ENCODE results near the gene MT1A. TPM values are rescaled to one million over a fixed set of nuclear protein-coding genes. Genes with fewer than 3 reads are reported as not detected.
"Not testable (repeated sequence)": the region's sequence is repeated elsewhere in the genome, so short reads cannot be mapped to it uniquely, and the experiment has no call there.

Gene MT1A
- total RNA-seq, 2 experiments from 2014 or later, result not detected

- ChIA-PET CTCF (interaction anchor here (0.9 kb wide), 1 partner anchor 22 kb away, joined by 3 read pairs; no protein-coding TSS in a partner anchor), POLR2A (no interaction called here)
- H3K4me3 Mint-ChIP-seq, result no peak overlapping the region
- no peak overlapping the region for H3K27ac Mint-ChIP-seq
- H3K4me1 Mint-ChIP-seq, result peaks cover 6% of the 10 kb centered on the region
- H3K36me3 Mint-ChIP-seq (ENCODE audit: low read depth), result no peaks in the 10 kb centered on the region
- no peaks in the 10 kb centered on the region for H3K9me3 Mint-ChIP-seq
- peaks cover 39% of the 10 kb centered on the region for H3K27me3 Mint-ChIP-seq
- no peak for DNase-seq
Observed at GRCh38 chr16:56652600-56652999, 14.1 kb downstream of the MT1A start.

DNA sequence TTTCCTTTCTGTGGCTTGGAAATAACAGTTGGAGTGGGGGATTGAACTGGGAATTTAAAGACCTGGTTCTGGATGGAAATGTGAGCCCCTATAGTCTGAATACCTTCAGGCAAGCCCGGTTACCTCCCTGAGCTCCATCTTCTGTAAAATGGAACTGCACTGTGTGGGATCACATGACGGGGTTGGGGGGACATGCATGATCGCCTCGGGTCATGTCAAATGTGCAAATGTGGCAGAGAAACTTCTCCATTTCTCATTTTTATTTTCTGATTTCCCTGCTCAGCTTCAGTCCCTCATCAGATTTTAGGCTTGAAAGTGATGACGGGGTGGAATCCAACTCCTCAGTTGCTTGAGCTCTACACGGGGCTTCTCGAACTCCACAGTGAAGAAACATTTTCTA lies 14.8 kb downstream of the MT1A start:
- Mint-ChIP-seq H3K9me3 (no peaks in the 10 kb centered on the region), H3K27me3 (peaks cover 35% of the 10 kb centered on the region), H3K4me1 (peaks cover 10% of the 10 kb centered on the region), H3K4me3 (no peak overlapping the region), H3K27ac (no peak overlapping the region), H3K36me3 (ENCODE audit: low read depth) (no peaks in the 10 kb centered on the region)
- no peak for DNase-seq
- CTCF ChIA-PET, result interaction anchor here (0.9 to 1.7 kb wide), 3 partner anchors 10 to 23 kb away, joined by 3 to 5 read pairs (median 3); no protein-coding TSS in a partner anchor
- POLR2A ChIA-PET, result no interaction called here

DNA sequence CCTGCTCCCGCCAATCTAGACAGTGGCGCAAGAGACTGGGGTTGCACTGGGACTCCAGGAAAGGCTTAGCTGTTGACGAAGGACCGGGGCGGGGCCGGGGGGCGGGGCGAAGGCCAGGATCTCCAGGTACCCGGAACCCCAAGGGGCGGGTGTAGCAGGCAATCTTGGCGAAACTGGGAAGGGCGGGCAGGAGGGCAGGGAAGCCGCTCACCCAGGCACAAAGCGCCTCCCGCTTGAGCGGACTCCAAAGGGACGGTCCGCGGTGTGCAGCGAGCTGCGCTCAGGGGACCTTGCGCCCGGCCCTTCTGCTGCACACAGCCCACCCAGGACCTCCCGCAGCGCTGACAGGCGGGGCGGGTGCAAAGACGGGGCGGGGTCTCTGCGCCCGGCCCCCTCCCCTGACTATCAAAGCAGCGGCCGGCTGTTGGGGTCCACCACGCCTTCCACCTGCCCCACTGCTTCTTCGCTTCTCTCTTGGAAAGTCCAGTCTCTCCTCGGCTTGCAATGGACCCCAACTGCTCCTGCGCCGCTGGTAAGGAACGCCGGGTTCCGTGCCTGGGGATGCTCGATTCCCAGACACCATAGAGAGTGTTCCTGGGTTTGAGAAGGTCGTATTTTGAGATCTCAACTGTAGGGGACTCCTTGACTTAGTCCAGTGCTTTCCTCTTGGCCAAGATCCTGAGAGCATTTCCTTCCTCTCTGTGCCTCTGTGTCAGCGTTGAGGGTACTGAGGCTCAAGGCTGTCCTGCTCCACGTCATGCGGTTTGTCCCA lies 19.3 kb downstream of the MT1A start, which contains the start of gene MT1F:
MT1F (plus strand) TSS at position 405 of the 772 bp plus-strand sequence; CDS start at position 505, 100 bp downstream.
- ChIA-PET POLR2A (no interaction called here), CTCF (no interaction called here)
- Mint-ChIP-seq H3K4me3 (peak within 1 kb of the TSS; percentile 92), H3K27ac (peak within 1 kb of the TSS; percentile 87), H3K36me3 (ENCODE audit: low read depth) (no peaks in the 10 kb centered on the region), H3K4me1 (peaks cover 30% of the 10 kb centered on the region), H3K9me3 (no peaks in the 10 kb centered on the region), H3K27me3 (peaks cover 10% of the 10 kb centered on the region)
- DNase-seq, result peak; percentile 74

DNA sequence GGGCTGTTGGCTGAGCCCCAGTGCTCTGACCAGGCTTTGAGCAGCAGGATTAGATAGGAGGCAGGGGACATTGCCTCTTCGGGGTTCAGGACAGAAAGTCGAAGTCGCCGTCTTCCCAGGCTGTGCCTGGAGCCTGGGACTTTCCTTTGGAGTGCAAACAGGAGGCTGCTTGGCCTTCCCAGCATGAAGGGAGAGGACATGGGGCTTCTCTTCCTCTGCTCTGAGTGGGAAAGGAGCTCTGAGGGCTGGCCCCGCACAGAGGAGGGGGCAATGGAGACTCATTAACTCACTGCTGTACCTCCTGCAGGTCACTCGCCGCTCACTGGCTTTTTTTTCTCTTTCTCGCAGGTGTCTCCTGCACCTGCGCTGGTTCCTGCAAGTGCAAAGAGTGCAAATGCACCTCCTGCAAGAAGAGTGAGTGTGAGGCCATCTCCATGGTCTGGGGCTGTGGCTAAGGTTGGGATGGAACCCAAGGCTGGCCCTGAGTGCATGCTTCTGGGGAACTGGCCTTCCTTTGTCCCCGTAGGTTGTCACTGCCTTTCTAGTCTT lies 19.9 kb downstream of the MT1A start:
- Mint-ChIP-seq H3K27ac (peak overlapping the region; percentile 87), H3K27me3 (peaks cover 6% of the 10 kb centered on the region), H3K4me1 (peaks cover 34% of the 10 kb centered on the region), H3K36me3 (ENCODE audit: low read depth) (no peaks in the 10 kb centered on the region), H3K9me3 (no peaks in the 10 kb centered on the region), H3K4me3 (peak overlapping the region; percentile 92)
- CTCF ChIA-PET, result no interaction called here
- POLR2A ChIA-PET, result no interaction called here
- DNase-seq, result no peak

GRCh38 chr16:56662357-56663354 lies 24.2 kb downstream of the MT1A start:
- ChIA-PET POLR2A (no interaction called here), CTCF (interaction anchor here (0.7 to 1.8 kb wide), 6 partner anchors 9 to 86 kb away, joined by 3 to 4 read pairs (median 3); no protein-coding TSS in a partner anchor)
- peak overlapping the region; percentile 74 for H3K4me3 Mint-ChIP-seq
- peaks cover 43% of the 10 kb centered on the region for H3K4me1 Mint-ChIP-seq
- no peaks in the 10 kb centered on the region for H3K9me3 Mint-ChIP-seq
- peaks cover 40% of the 10 kb centered on the region for H3K27me3 Mint-ChIP-seq
- peak; percentile 43 for DNase-seq
- no peaks in the 10 kb centered on the region for H3K36me3 Mint-ChIP-seq (ENCODE audit: low read depth)
- peak overlapping the region; percentile 81 for H3K27ac Mint-ChIP-seq

DNA sequence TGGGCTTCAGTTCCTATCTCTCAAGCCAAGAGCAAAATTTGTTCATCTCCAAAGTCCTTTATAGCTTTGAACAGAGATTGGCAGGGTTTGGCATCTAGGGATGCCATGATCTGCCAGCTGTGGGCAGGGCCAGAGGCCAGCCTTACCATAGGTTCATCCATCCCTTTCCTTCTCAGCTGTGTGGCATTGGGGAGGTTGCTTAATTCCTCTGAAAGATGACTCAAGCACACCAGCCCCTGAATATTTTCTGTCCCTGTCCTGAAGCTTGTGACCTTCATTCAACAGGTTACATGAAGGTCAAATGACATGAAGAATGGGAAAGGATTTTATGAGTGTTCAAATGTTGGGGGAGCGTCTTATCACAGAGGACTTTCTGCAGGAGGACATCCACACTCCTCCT lies 26.0 kb downstream of the MT1A start:
- POLR2A ChIA-PET, result interaction anchor here (0.6 kb wide), 1 partner anchor 34 kb away, joined by 5 read pairs; no protein-coding TSS in a partner anchor
- no peak overlapping the region for H3K4me3 Mint-ChIP-seq
- H3K9me3 Mint-ChIP-seq, result no peaks in the 10 kb centered on the region
- CTCF ChIA-PET, result interaction anchor here (1.0 to 1.2 kb wide), 3 partner anchors 11 to 143 kb away, joined by 3 to 4 read pairs (median 3); no protein-coding TSS in a partner anchor
- H3K27me3 Mint-ChIP-seq, result peaks cover 56% of the 10 kb centered on the region
- no peak for DNase-seq
- peaks cover 2% of the 10 kb centered on the region for H3K36me3 Mint-ChIP-seq (ENCODE audit: low read depth)
- H3K27ac Mint-ChIP-seq, result no peak overlapping the region
- peaks cover 46% of the 10 kb centered on the region for H3K4me1 Mint-ChIP-seq

DNA sequence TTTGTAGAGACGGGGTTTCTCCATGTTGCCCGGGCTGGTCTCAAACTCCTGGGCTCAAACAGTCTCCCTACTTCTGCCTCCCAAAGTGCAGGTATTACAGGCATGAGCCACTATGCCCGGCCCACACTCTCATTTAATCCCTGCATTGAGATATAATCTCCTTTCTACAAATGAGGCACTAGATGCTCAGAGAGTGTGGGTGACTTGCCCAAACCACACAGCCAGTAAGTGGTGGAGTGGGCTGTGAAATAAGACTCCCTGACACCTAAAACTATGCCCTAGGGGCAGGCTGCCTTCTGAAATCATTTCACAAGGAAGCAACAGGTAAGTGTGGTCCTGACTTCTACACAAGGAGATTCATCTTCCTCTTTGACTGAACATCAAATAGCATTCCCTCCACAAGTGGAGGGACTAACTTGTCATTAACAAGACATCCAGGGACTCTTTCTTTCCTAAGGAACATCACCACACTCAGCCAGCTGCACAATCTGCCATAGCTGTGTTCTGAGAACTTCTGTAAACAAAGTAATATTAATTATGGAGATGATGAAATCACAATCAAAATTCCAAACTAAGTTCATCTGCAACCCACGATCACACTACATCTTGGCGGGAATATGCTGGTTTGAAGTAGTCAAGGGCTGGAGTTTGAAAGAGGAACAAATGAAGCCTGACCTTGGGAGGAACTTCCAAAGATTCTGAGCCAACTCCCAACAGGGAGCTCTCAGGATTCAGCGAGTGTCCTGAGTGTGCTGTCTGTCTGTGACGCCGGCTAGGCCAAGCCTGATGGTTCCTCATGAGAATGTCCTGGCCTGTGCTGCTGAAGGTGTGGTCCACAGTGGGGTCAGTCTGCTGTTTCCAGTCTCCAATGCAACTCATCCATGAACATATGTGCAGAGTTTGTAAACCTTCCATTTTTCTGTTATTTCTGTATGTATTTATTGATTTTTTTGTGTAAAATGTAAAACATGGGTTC lies 27.1 kb downstream of the MT1A start:
- H3K9me3 Mint-ChIP-seq; H3K36me3 Mint-ChIP-seq (ENCODE audit: low read depth); POLR2A ChIA-PET; H3K4me3 Mint-ChIP-seq; H3K27ac Mint-ChIP-seq; DNase-seq: not testable (repeated sequence)
- peaks cover 51% of the 10 kb centered on the region for H3K4me1 Mint-ChIP-seq
- peaks cover 63% of the 10 kb centered on the region for H3K27me3 Mint-ChIP-seq
- CTCF ChIA-PET, result interaction anchor here (0.5 kb wide), 1 partner anchor 148 kb away, joined by 3 read pairs; no protein-coding TSS in a partner anchor

GRCh38 chr16:56667581-56668571 lies 29.4 kb downstream of the MT1A start, which contains the start of gene MT1G:
TSS of gene MT1G (minus strand) at chr16:56668065. CDS start at chr16:56667993, 72 bp downstream.
- peaks cover 82% of the 10 kb centered on the region for H3K27me3 Mint-ChIP-seq
- no peaks in the 10 kb centered on the region for H3K9me3 Mint-ChIP-seq
- peak within 1 kb of the TSS; percentile 46 for H3K4me3 Mint-ChIP-seq
- CTCF ChIA-PET, result interaction anchor here (0.8 to 1.5 kb wide), 6 partner anchors 8 to 91 kb away, joined by 3 to 4 read pairs (median 3); no protein-coding TSS in a partner anchor
- no peak within 1 kb of the TSS for H3K27ac Mint-ChIP-seq
- H3K36me3 Mint-ChIP-seq (ENCODE audit: low read depth), result peaks cover 2% of the 10 kb centered on the region
- POLR2A ChIA-PET, result interaction anchor here (1.3 kb wide), 1 partner anchor 13 kb away, joined by 3 read pairs; no protein-coding TSS in a partner anchor
- peaks cover 42% of the 10 kb centered on the region for H3K4me1 Mint-ChIP-seq
- DNase-seq, result peak; percentile 55

- ChIA-PET POLR2A (interaction anchor here (1.3 kb wide), 1 partner anchor 11 kb away, joined by 3 read pairs; no protein-coding TSS in a partner anchor), CTCF (interaction anchor here (0.6 to 1.6 kb wide), 5 partner anchors 8 to 430 kb away, joined by 3 to 5 read pairs (median 3); partner anchors contain the start of gene MT1X)
- no peak within 1 kb of the TSS for H3K4me3 Mint-ChIP-seq
- H3K27me3 Mint-ChIP-seq, result peaks cover 83% of the 10 kb centered on the region
- no peaks in the 10 kb centered on the region for H3K9me3 Mint-ChIP-seq
- peaks cover 2% of the 10 kb centered on the region for H3K36me3 Mint-ChIP-seq (ENCODE audit: low read depth)
- H3K4me1 Mint-ChIP-seq, result peaks cover 35% of the 10 kb centered on the region
- peak; percentile 17 for DNase-seq
- no peak within 1 kb of the TSS for H3K27ac Mint-ChIP-seq
Observed at GRCh38 chr16:56669005-56669839, 30.8 kb downstream of the MT1A start, which contains the start of gene MT1H. TSS of gene MT1H (plus strand) at chr16:56669814. CDS start at chr16:56669885, 71 bp downstream.
